ENCODE data around the gene PPARD.

PPARD gene

GRCh38 chr6:35445691-35446090 lies 103.3 kb downstream of the PPARD start:
- DNase-seq = peak; percentile 41

- no peak for DNase-seq
Observed at GRCh38 chr6:35448191-35448590, 105.8 kb downstream of the PPARD start.

- peak; percentile 71 for DNase-seq
Observed at GRCh38 chr6:35449287-35449881, 107.0 kb downstream of the PPARD start.

GRCh38 chr6:35451354-35452182 lies 109.2 kb downstream of the PPARD start:
- DNase-seq = no peak

- DNase-seq = peak; percentile 88
Observed at GRCh38 chr6:35452183-35453090, 110.1 kb downstream of the PPARD start, which contains the start of gene FANCE. TSS of gene FANCE (plus strand) at chr6:35452338. CDS start at chr6:35452546, 208 bp downstream.

- DNase-seq = no peak
Observed at GRCh38 chr6:35453236-35453635, 110.9 kb downstream of the PPARD start.

GRCh38 chr6:35454391-35455110 lies 112.2 kb downstream of the PPARD start:
- no peak for DNase-seq

- no peak for DNase-seq
Observed at GRCh38 chr6:35457907-35458306, 115.5 kb downstream of the PPARD start.

GRCh38 chr6:35461270-35461669 lies 118.9 kb downstream of the PPARD start:
- DNase-seq = no peak

GRCh38 chr6:35463292-35463691 lies 120.9 kb downstream of the PPARD start:
- DNase-seq = no peak

GRCh38 chr6:35465646-35466045 lies 123.3 kb downstream of the PPARD start:
- no peak for DNase-seq

- DNase-seq = peak; percentile 97
Observed at GRCh38 chr6:35468181-35468979, 126.0 kb downstream of the PPARD start, which contains the start of gene RPL10A. TSS of gene RPL10A (plus strand) at chr6:35468401. CDS start at chr6:35468435, 34 bp downstream.

GRCh38 chr6:35468980-35469750 lies 126.8 kb downstream of the PPARD start:
- DNase-seq = no peak

GRCh38 chr6:35469751-35470662 lies 127.6 kb downstream of the PPARD start:
- no peak for DNase-seq

- DNase-seq = no peak
Observed at GRCh38 chr6:35470663-35471120, 128.3 kb downstream of the PPARD start.

- DNase-seq = no peak
Observed at GRCh38 chr6:35471836-35472345, 129.5 kb downstream of the PPARD start.

GRCh38 chr6:35473075-35473849 lies 130.9 kb downstream of the PPARD start:
- no peak for DNase-seq

- DNase-seq = no peak
Observed at GRCh38 chr6:35473850-35474130, 131.4 kb downstream of the PPARD start.

Data from fibroblast of upper back skin (primary cell).